SKM-1 treated with dmso at 0.1 percent for 144 hours (cell line): ENCODE results near the gene CSRP2.

Experiments
- DNase-seq: peaks from one replicate; lab custom pipeline; 2025; ENCODE audit not compliant: unreplicated experiment; lab: John Stamatoyannopoulos, UW

The CSRP2 gene

GRCh38 chr12:76863837-76864236 is 15.0 kb downstream of the CSRP2 start:
- DNase-seq: no peak

- DNase-seq: no peak
Observed at GRCh38 chr12:76863005-76863670, 15.7 kb downstream of the CSRP2 start.

- no peak for DNase-seq
Observed at GRCh38 chr12:76860256-76860655, 18.6 kb downstream of the CSRP2 start.

- DNase-seq: no peak
Observed at GRCh38 chr12:76859611-76860010, 19.2 kb downstream of the CSRP2 start.

GRCh38 chr12:76856018-76856644 is 22.7 kb downstream of the CSRP2 start:
- DNase-seq: no peak

GRCh38 chr12:76855271-76855670 is 23.5 kb downstream of the CSRP2 start:
- DNase-seq: no peak

- DNase-seq: no peak
Observed at GRCh38 chr12:76852106-76852505, 26.7 kb downstream of the CSRP2 start.

GRCh38 chr12:76848132-76848531 is 30.7 kb downstream of the CSRP2 start:
- no peak for DNase-seq

GRCh38 chr12:76847260-76847659 is 31.6 kb downstream of the CSRP2 start:
- no peak for DNase-seq

- DNase-seq: no peak
Observed at GRCh38 chr12:76836633-76837032, 42.2 kb downstream of the CSRP2 start.

- no peak for DNase-seq
Observed at GRCh38 chr12:76830436-76830835, 48.4 kb downstream of the CSRP2 start.

GRCh38 chr12:76820888-76821482 is 57.8 kb downstream of the CSRP2 start:
- no peak for DNase-seq

GRCh38 chr12:76813972-76814371 is 64.8 kb downstream of the CSRP2 start:
- no peak for DNase-seq

GRCh38 chr12:76813265-76813664 is 65.6 kb downstream of the CSRP2 start:
- DNase-seq: no peak

GRCh38 chr12:76811976-76812375 is 66.8 kb downstream of the CSRP2 start:
- DNase-seq: no peak

- no peak for DNase-seq
Observed at GRCh38 chr12:76810671-76811419, 68.0 kb downstream of the CSRP2 start.
